Calu3 (cell line): Measurements from ENCODE around the gene SLC5A1. TPM values are rescaled to one million over a fixed set of nuclear protein-coding genes. Genes with fewer than 3 reads are reported as not detected.

Experiments
- BruUV-seq: library from RNA; stranded (reverse); fragments of 400-500 nt; replicated peaks from 2 replicates; lab custom pipeline; 2021; lab: Mats Ljungman, UMichigan
- CTCF ChIA-PET: fragments of 300-600 bp; sonication (Branson Sonifier 250); formaldehyde crosslinking; loops from one replicate; lab custom pipeline; 2022; ENCODE audit warnings: antibody characterized with exemption; lab: Charles Lee
- DNase-seq: peaks from one replicate; pipeline ENCODE4 v3.0.0; 2022
- H3K27ac Mint-ChIP-seq: one replicate; pipeline ENCODE4 v1.8.0; 2022; ENCODE audit warnings: mixed read lengths; ENCODE audit not compliant: unreplicated experiment
- H3K27me3 Mint-ChIP-seq: one replicate; pipeline ENCODE4 v1.8.0; 2022; ENCODE audit warnings: mixed read lengths; ENCODE audit not compliant: unreplicated experiment
- H3K36me3 Mint-ChIP-seq: one replicate; pipeline ENCODE4 v1.8.0; 2022; ENCODE audit warnings: mild to moderate bottlenecking, moderate library complexity, mixed read lengths; ENCODE audit not compliant: insufficient read depth, unreplicated experiment
- H3K4me1 Mint-ChIP-seq: one replicate; pipeline ENCODE4 v1.8.0; 2022; ENCODE audit warnings: mild to moderate bottlenecking, low read depth, mixed read lengths; ENCODE audit not compliant: unreplicated experiment
- H3K4me3 Mint-ChIP-seq: one replicate; pipeline ENCODE4 v1.8.0; 2022; ENCODE audit warnings: mild to moderate bottlenecking, low read depth, moderate library complexity, mixed read lengths; ENCODE audit not compliant: unreplicated experiment
- H3K9me3 Mint-ChIP-seq: one replicate; pipeline ENCODE4 v1.8.0; 2022; ENCODE audit warnings: low read depth, mixed read lengths; ENCODE audit not compliant: unreplicated experiment
- CTCF ChIP-seq: fragments of 200-600 bp; IDR thresholded peaks from one replicate; pipeline ENCODE4 v1.8.0; 2022; ENCODE audit warnings: antibody characterized with exemption; ENCODE audit not compliant: unreplicated experiment
- intact Hi-C: fragments of 100-400 bp; cut with micrococcal nuclease; formaldehyde crosslinking; loops from one replicate; pipeline ENCODE4 v1.10.0; 2022; ENCODE audit not compliant: unreplicated experiment
- total RNA-seq: library from RNA; stranded (reverse); gene quantifications from 2 replicates; pipeline ENCODE4 v1.2.3, GENCODE V29; 2022

Gene SLC5A1
- total RNA-seq, 1 experiment from 2014 or later, result 8.6 TPM

- Mint-ChIP-seq H3K4me1 (peaks cover 21% of the 10 kb centered on the region), H3K36me3 (no peaks in the 10 kb centered on the region), H3K9me3 (peaks cover 5% of the 10 kb centered on the region), H3K4me3 (no peak overlapping the region), H3K27me3 (no peaks in the 10 kb centered on the region), H3K27ac (no peak overlapping the region)
- intact Hi-C loops, result no loop called here
- BruUV-seq, result no TSS peak
- no peak for DNase-seq
- CTCF ChIA-PET, result interaction anchor here (1.0 kb wide), 1 partner anchor 12 kb away, joined by 5 read pairs; no protein-coding TSS in a partner anchor
- TF ChIP-seq CTCF, result no peak
These were observed 25.0 kb upstream of the SLC5A1 start for GRCh38 chr22:32018056-32018455.

DNA sequence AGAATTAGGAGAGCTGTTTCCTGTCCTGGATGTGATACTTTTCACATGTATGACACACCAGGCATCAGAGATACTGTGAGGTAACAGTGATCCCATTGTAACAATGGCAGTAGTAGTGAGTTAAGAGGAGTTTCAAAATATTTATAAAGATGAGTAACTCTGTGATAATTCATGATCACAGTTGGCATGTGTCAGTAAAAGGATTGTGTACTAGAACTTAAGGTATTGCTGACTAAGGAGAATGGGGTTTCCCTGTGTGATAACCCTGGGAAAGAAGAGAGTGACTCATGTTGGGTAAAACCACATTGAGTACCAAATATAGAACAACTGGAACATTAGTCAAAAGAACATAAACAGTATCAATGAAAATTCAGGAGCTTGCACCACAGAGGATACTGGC lies 22.9 kb upstream of the SLC5A1 start:
- Mint-ChIP-seq H3K36me3 (no peaks in the 10 kb centered on the region), H3K4me1 (peaks cover 33% of the 10 kb centered on the region), H3K4me3 (no peak overlapping the region), H3K9me3 (no peaks in the 10 kb centered on the region), H3K27ac (no peak overlapping the region), H3K27me3 (no peaks in the 10 kb centered on the region)
- no peak for TF ChIP-seq CTCF
- intact Hi-C loops, result loop anchor here (5.0 kb wide), 1 partner anchor 57 kb away; no protein-coding TSS in a partner anchor
- peak; percentile 6 for DNase-seq
- BruUV-seq, result no TSS peak
- CTCF ChIA-PET, result interaction anchor here (0.6 to 1.6 kb wide), 3 partner anchors 23 to 59 kb away, joined by 3 to 5 read pairs (median 4); partner anchors contain the start of gene SLC5A1

- DNase-seq, result no peak
- CTCF ChIA-PET, result interaction anchor here (0.7 kb wide), 1 partner anchor 940 kb away, joined by 5 read pairs; no protein-coding TSS in a partner anchor
- Mint-ChIP-seq H3K4me1 (peaks cover 33% of the 10 kb centered on the region), H3K4me3 (no peak overlapping the region), H3K36me3 (no peaks in the 10 kb centered on the region), H3K27me3 (no peaks in the 10 kb centered on the region), H3K27ac (no peak overlapping the region), H3K9me3 (no peaks in the 10 kb centered on the region)
- intact Hi-C loops, result loop anchor here (5.0 kb wide), 1 partner anchor 56 kb away; no protein-coding TSS in a partner anchor
- no peak for TF ChIP-seq CTCF
- no TSS peak for BruUV-seq
These were observed 21.3 kb upstream of the SLC5A1 start for GRCh38 chr22:32021716-32022115.

GRCh38 chr22:32023251-32023827 lies 19.7 kb upstream of the SLC5A1 start:
- CTCF ChIA-PET, result interaction anchor here (0.6 kb wide), 2 partner anchors 27 to 283 kb away, joined by 3 to 7 read pairs; no protein-coding TSS in a partner anchor
- peaks cover 33% of the 10 kb centered on the region for H3K4me1 Mint-ChIP-seq
- H3K36me3 Mint-ChIP-seq, result no peaks in the 10 kb centered on the region
- no peak overlapping the region for H3K4me3 Mint-ChIP-seq
- intact Hi-C loops, result loop anchor here (5.0 kb wide), 1 partner anchor 54 kb away; no protein-coding TSS in a partner anchor
- no peaks in the 10 kb centered on the region for H3K27me3 Mint-ChIP-seq
- no peak overlapping the region for H3K27ac Mint-ChIP-seq
- H3K9me3 Mint-ChIP-seq, result no peaks in the 10 kb centered on the region
- DNase-seq, result no peak
- no peak for TF ChIP-seq CTCF
- BruUV-seq, result no TSS peak
